WI38 (cell line): ENCODE measurements around the gene C4BPA.

Experiments used
- H3K4me3 ChIP-seq: 2 replicates; pipeline ENCODE4 v1.5.1; 2011; ENCODE audit warnings: low read depth, mild to moderate bottlenecking, control low read depth, low read length
- CTCF ChIP-seq: IDR thresholded peaks from 2 replicates; pipeline ENCODE4 v1.5.1; 2012; ENCODE audit warnings: low read depth, mild to moderate bottlenecking, control low read depth, low read length

Gene C4BPA

GRCh38 chr1:207076181-207076955 is 27.7 kb upstream of the C4BPA start:
- H3K4me3 ChIP-seq = no peak overlapping the region
- no peak for TF ChIP-seq CTCF

- no peak for TF ChIP-seq CTCF
- no peak overlapping the region for H3K4me3 ChIP-seq
Measured at GRCh38 chr1:207077012-207077411, 27.0 kb upstream of the C4BPA start.

- no peak overlapping the region for H3K4me3 ChIP-seq
- TF ChIP-seq CTCF = peak; percentile 86
Measured at GRCh38 chr1:207077470-207078377, 26.3 kb upstream of the C4BPA start.

- no peak overlapping the region for H3K4me3 ChIP-seq
- no peak for TF ChIP-seq CTCF
Measured at GRCh38 chr1:207078578-207079132, 25.4 kb upstream of the C4BPA start.

GRCh38 chr1:207079706-207080241 is 24.3 kb upstream of the C4BPA start:
- TF ChIP-seq CTCF = no peak
- H3K4me3 ChIP-seq = no peak overlapping the region

GRCh38 chr1:207081088-207081487 is 22.9 kb upstream of the C4BPA start:
- no peak overlapping the region for H3K4me3 ChIP-seq
- no peak for TF ChIP-seq CTCF
